ENCODE measurements around the gene C17orf58.

C17orf58 gene

GRCh38 chr17:67947325-67947813, 48.9 kb downstream of the C17orf58 start:
- peak in 1 of 2 donors; percentile 9 for DNase-seq

- no peak for DNase-seq
These were observed 49.8 kb downstream of the C17orf58 start for GRCh38 chr17:67946513-67946912.

- no peak for DNase-seq
These were observed 52.2 kb downstream of the C17orf58 start for GRCh38 chr17:67944035-67944434.

GRCh38 chr17:67942810-67943209, 53.5 kb downstream of the C17orf58 start:
- DNase-seq, result no peak

Measured in hippocampal formation (tissue), 2 donors.